HG02885 (cell line): ENCODE measurements around the gene GTF3C5.
"Not testable (repeated sequence)": the region's sequence is repeated elsewhere in the genome, so short reads cannot be mapped to it uniquely, and the experiment has no call there.

Source experiments
- ATAC-seq: cut with Tn5 transposase; IDR thresholded peaks from one replicate; pipeline ENCODE4 v1.9.1; 2021; ENCODE audit warnings: mild to moderate bottlenecking; ENCODE audit not compliant: unreplicated experiment, poor library complexity

The GTF3C5 gene

GRCh38 chr9:133086212-133086860 is 55.5 kb downstream of the GTF3C5 start:
- ATAC-seq = not testable (repeated sequence)

GRCh38 chr9:133086894-133087293 is 56.1 kb downstream of the GTF3C5 start:
- no peak for ATAC-seq

- ATAC-seq = no peak
Observed at GRCh38 chr9:133087429-133088145, 56.8 kb downstream of the GTF3C5 start.

GRCh38 chr9:133088146-133088750 is 57.5 kb downstream of the GTF3C5 start:
- no peak for ATAC-seq

GRCh38 chr9:133088756-133089155 is 58.0 kb downstream of the GTF3C5 start:
- ATAC-seq = no peak

- ATAC-seq = no peak
Observed at GRCh38 chr9:133089271-133089671, 58.5 kb downstream of the GTF3C5 start.

GRCh38 chr9:133090187-133090586 is 59.4 kb downstream of the GTF3C5 start:
- no peak for ATAC-seq

GRCh38 chr9:133090752-133091385 is 60.1 kb downstream of the GTF3C5 start:
- ATAC-seq = no peak

GRCh38 chr9:133094351-133094750 is 63.6 kb downstream of the GTF3C5 start:
- not testable (repeated sequence) for ATAC-seq

GRCh38 chr9:133094842-133095393 is 64.1 kb downstream of the GTF3C5 start:
- no peak for ATAC-seq

- ATAC-seq = no peak
Observed at GRCh38 chr9:133098104-133098754, 67.4 kb downstream of the GTF3C5 start.

GRCh38 chr9:133098871-133099270 is 68.1 kb downstream of the GTF3C5 start:
- ATAC-seq = no peak

GRCh38 chr9:133099726-133100505 is 69.1 kb downstream of the GTF3C5 start:
- no peak for ATAC-seq

- ATAC-seq = no peak
Observed at GRCh38 chr9:133100506-133101355, 69.9 kb downstream of the GTF3C5 start.

- no peak for ATAC-seq
Observed at GRCh38 chr9:133101356-133102189, 70.8 kb downstream of the GTF3C5 start.

GRCh38 chr9:133102190-133103021 is 71.6 kb downstream of the GTF3C5 start:
- ATAC-seq = no peak
